GM21447 (cell line): ENCODE measurements around the gene VWA3B.

ENCODE experiments used
- ATAC-seq: cut with Tn5 transposase; IDR thresholded peaks from one replicate; pipeline ENCODE4 v1.9.1; 2021; ENCODE audit not compliant: unreplicated experiment

VWA3B gene

DNA sequence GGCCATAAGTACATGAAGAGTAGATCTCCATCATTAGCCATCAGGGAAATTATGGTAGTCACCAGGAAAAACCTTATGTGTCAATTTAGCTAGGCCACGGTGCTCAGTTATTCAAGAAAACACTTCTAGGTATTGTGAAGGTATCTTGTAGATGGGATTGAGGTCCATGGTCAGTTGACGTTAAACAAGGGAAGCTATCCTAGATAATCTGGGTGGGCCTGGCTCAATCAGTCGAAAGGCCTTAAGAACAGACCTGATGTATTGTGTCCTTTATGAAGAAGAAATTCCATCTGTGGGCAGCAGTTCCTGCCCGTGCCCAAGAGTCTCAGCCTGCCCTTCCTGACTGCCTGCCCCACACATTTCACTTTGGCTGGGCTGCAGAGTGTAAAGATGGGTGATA lies 242.6 kb downstream of the VWA3B start:
- ATAC-seq: no peak

- no peak for ATAC-seq
These were observed 246.0 kb downstream of the VWA3B start for GRCh38 chr2:98332989-98333388.

- ATAC-seq: no peak
These were observed 247.0 kb downstream of the VWA3B start for GRCh38 chr2:98333922-98334321.

DNA sequence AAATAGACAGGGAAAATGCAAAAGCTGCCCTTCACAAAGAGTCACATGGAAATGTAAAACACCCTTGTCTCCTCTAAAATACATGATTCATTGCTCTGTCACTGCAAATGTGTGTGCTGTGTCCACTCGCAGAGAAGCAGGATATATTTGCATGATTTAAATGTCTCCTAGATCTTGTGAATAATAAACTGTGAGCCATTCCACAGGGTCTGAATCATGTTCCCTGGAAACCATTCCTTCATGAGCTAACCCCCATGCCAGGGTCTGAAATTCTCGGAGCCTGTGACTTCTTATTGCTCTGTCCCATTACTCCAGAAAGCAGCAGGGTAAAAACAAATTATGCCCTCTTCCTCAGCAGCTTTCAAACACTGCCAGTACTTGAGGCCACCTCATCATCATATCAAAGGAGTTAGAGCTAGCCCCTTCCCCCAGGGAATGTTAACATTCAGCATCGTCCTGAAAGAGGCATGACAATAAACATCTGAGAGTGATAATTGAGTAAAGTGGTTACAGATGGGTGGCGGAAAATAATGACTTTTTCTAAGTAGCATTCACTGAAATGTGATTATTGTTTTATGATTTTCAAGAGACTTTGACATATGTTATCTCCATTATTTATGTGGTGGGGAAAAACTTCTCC lies 247.6 kb downstream of the VWA3B start:
- no peak for ATAC-seq

GRCh38 chr2:98335271-98335670 lies 248.3 kb downstream of the VWA3B start:
- ATAC-seq: no peak

DNA sequence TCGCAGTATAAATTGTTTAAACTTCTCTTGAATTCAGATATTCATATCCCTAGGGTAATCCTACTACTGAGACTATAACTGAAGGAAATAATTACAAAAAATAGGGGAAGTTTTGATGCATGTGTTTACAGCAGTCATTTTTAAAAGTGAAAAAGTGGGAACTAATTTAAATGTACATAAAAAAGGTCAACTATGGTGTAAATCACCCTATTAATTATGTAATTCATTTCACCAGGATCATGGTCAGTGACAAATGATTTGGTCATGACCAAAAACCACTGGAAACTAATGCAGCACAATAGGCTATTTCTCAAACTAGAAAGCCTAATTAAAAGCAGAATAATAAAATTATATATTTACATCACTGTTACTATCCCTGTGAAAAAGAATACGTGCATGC lies 254.3 kb downstream of the VWA3B start:
- no peak for ATAC-seq

DNA sequence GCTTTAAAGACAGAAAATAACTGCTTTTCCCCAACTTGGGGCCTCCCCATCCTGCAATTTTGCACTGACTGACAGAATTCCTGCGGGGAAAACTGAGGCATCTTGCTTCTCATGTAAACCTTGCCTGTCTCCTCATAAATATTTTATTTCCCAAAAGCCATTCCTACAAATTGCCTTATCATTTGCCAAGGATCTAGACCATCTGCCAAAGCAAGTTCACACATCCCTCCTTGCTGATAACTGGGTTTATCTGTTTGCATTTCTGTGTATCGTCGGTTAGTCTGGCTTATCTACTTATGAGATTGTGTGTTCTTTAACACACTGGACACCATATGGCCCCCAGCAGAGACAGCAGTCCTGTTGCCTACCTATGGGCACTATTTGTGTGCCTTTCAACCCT lies 256.3 kb downstream of the VWA3B start:
- ATAC-seq: no peak

DNA sequence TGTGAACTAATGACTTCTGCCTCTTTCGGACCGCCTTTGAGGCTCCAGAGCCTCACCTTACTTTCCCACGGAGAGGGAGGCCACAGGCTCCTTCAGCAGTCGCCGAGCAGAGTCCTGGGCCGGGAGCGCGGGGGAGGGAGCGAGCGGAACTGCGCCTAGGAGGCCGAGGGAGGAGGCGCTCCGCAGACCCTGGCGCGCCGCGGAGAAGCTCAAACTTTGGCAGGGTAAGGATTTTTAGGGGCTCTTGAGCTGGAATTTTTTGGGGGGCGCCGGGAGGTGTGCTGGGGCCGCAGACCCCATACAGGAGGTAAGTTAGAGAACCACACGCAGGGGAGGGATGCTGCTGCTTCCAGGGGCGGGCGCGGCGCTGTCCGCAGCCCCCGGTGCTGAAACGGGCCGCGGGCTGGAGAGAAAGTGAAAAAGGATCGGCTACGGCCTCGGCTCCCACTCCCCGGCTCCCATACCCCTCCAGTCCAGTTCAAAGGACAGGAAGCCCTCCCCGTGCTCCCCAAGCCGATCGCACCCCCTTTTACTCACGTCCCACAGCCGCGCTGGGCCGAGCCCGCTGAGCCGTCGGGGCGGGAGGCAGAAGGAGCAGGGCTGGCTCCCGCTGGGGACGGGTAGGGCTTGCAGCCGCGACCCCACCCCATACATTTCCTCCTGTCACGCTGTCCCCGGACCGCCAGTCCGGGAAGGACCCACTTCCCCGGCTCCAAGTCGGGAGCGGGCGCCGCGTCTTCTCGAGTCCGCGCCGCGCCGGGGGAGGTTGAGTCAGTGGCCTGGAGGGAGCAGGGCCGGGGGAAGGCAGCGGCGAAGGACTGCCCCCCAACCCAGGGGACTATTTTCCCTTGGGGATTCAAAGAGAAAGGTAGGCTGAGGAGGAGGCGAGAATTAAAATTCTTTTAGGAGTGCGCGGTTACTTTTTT lies 259.6 kb downstream of the VWA3B start, which contains the start of gene CNGA3:
TSS of gene CNGA3 (plus strand) at position 146 of the 926 bp plus-strand sequence. CDS start 23,520 bp downstream, outside the sequence.
- no peak for ATAC-seq

- ATAC-seq: no peak
These were observed 260.5 kb downstream of the VWA3B start for GRCh38 chr2:98347298-98348065.

GRCh38 chr2:98348066-98348561 lies 261.1 kb downstream of the VWA3B start:
- ATAC-seq: no peak

- no peak for ATAC-seq
These were observed 263.4 kb downstream of the VWA3B start for GRCh38 chr2:98350411-98350810.

DNA sequence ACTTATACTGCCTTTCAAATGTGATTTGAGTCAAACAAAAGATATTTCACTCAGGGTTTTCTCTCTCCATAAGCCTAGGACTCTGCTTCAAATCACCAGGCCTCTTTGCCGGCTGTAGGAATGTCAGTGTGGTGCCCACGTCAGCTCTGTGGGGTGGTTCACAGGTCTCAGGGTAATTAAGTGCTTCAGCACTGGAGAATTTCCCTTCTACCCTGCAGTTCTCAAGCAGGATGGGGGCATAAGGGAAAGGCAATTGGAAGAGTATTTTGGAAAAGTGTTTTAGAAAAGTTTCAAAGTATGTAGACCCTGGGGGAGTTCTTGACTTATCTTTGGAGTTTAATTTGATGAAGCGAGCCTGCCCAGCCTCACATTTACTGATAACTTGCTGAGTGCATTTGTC lies 268.9 kb downstream of the VWA3B start:
- ATAC-seq: no peak

GRCh38 chr2:98356729-98357128 lies 269.8 kb downstream of the VWA3B start:
- ATAC-seq: no peak

- no peak for ATAC-seq
These were observed 270.9 kb downstream of the VWA3B start for GRCh38 chr2:98357849-98358248.

DNA sequence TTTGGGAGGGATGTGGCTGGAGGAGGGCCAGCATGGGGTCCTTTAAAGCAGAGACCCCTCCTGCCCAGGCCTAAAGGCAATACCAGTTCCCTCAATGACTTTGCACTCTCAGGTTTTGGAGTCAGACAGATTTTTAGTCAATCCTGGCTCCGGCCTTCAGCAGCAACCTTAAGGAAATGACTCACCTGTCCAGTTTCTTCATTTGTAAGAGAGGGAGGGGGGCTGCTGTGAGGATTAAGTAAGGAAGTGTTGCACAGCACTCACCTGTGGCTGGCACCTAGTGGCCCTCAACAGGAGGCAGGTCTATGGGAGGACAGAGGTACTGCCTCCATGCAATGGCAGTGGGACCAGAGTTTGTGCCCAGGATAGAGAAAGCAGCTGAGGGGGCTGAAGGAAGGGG lies 273.0 kb downstream of the VWA3B start:
- no peak for ATAC-seq
